ENCODE data around the gene ELOA. TPM values are rescaled to one million over a fixed set of nuclear protein-coding genes. Genes with fewer than 3 reads are reported as not detected.
A peak's percentile ranks its signal among the peaks of the same experiment; 100 is the strongest.

Gene ELOA
- 28.1 and 28.4 TPM in 2 replicates for polyA plus RNA-seq (2013)

DNA sequence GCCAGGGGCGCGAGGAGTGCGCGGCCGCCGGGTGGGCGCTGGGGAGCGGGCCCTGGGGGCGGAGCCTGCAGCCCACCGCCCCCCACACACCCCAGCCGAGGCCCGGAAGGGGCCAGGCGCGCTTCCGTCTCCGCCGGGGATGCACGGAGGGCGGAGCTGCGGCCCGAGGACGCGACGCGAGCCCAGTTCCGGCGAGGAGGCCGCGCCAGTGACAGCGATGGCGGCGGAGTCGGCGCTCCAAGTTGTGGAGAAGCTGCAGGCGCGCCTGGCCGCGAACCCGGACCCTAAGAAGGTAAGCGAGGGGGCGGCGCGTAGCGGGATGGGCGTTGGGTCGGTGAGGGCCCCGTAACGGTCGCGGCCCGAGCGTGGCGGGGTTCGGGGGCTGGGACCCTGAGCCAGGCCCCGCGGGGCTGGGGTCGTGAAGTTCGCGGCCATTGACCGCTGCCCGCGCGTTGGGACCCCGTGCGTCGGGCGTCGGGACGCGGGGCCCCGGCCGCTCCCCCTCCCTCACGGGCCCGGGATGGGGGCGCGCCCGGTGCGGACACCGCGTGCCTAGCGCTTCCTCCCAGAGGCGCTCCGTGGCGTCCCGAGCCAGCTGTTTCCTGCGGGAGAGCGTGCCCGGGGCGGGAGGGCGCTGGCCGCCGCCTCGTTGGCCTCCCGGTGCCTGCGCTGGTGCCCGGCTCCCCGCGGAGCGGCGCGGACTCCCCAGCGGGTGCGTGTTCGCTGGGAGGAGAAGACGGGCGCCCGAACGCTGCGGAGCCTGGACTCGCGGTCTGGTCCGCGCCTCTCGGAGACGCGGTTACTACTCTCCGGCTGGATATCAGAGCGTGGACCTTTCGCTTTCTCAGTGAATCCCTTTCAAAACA is at the start of gene ELOA:
ELOA (plus strand) TSS at position 185 of the 866 bp plus-strand sequence; CDS start at position 218, 33 bp downstream.
- Histone ChIP-seq H3K79me1 (ENCODE audit: low read length) (peaks cover 6% of the 10 kb centered on the region), H4K12ac (ENCODE audit: low read depth, low read length) (peak within 1 kb of the TSS; percentile 60), H2AFZ (ENCODE audit: insufficient read depth, low read length, poor library complexity) (peak within 1 kb of the TSS; percentile 89), H3K14ac (ENCODE audit: low read length) (peak within 1 kb of the TSS; percentile 74), H3K23ac (ENCODE audit: low read length) (no peak within 1 kb of the TSS), H2BK120ac (ENCODE audit: insufficient read depth, low read length, poor library complexity) (peak within 1 kb of the TSS; percentile 72), H3K79me2 (ENCODE audit: control insufficient read depth, insufficient read depth, low read length, poor library complexity) (peaks cover 14% of the 10 kb centered on the region), H4K91ac (ENCODE audit: low read depth, low read length) (peak within 1 kb of the TSS; percentile 74), H3K36me3 (ENCODE audit: control insufficient read depth in 1 of 2, insufficient read depth in 2 of 2, low read length in 2 of 2) (no peaks in the 10 kb centered on the region), H3K9ac (ENCODE audit: low read length) (peak within 1 kb of the TSS; percentile 88), H3K27ac (ENCODE audit: low read depth, low read length) (peak within 1 kb of the TSS; percentile 31), H3K4me3 (ENCODE audit: low read depth, low read length) (peak within 1 kb of the TSS; percentile 99), H3K4me1 (ENCODE audit: control insufficient read depth in 1 of 2, insufficient read depth in 2 of 2, low read length in 2 of 2) (peaks cover 4 to 9% of the 10 kb centered on the region in 2 experiments), H3K4me2 (ENCODE audit: low read length) (peak within 1 kb of the TSS; percentile 87), H3K4ac (ENCODE audit: low read depth, low read length) (peak within 1 kb of the TSS; percentile 80), H3K9me3 (ENCODE audit: insufficient read depth, low read depth, low read length) (no peaks in the 10 kb centered on the region), H4K8ac (ENCODE audit: low read depth, low read length) (peak within 1 kb of the TSS; percentile 71), H2BK12ac (ENCODE audit: low read length) (no peak within 1 kb of the TSS), H3K18ac (ENCODE audit: low read length) (peak within 1 kb of the TSS; percentile 79), H3K27me3 (ENCODE audit: insufficient read depth, low read length) (no peaks in the 10 kb centered on the region), H2BK5ac (ENCODE audit: low read depth, low read length, poor library complexity) (peak within 1 kb of the TSS; percentile 29), H2AK5ac (ENCODE audit: low read length) (no peak within 1 kb of the TSS)
- no CpG with 5 or more reads among the region's 119 CpGs for WGBS (ENCODE audit: extremely low coverage, insufficient coverage, insufficient read length)
- peak; percentile 37 to 71 for DNase-seq

DNA sequence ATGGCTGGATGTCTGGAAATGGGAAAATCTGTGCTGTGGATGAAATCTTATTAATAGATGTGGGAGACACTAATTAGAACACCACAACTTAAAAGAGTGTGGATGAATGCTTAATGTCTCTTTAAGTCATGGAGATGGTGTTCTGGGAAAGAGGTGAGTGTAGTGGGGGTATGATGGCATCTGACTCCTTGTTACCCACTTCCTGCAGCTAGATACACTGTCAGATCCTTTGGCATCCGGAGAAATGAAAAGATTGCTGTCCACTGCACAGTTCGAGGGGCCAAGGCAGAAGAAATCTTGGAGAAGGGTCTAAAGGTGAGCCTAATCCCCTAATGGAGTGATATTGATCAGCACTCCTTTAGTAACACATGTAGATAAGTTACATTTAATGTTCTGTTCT is 49.7 kb upstream of the ELOA start:
- no CpG with 5 or more reads among the region's 2 CpGs for WGBS (ENCODE audit: extremely low coverage, insufficient coverage, insufficient read length)
- peak overlapping the region; percentile 68 for H3K4me2 ChIP-seq (ENCODE audit: low read length)
- peaks cover 3 to 5% of the 10 kb centered on the region in 2 experiments for H3K4me1 ChIP-seq (ENCODE audit: control insufficient read depth in 1 of 2, insufficient read depth in 2 of 2, low read length in 2 of 2)
- no peak overlapping the region for H4K12ac ChIP-seq (ENCODE audit: low read depth, low read length)
- peaks cover 17% of the 10 kb centered on the region for H3K79me2 ChIP-seq (ENCODE audit: control insufficient read depth, insufficient read depth, low read length, poor library complexity)
- peaks cover 4% of the 10 kb centered on the region for H3K79me1 ChIP-seq (ENCODE audit: low read length)
- H3K36me3 ChIP-seq (ENCODE audit: control insufficient read depth in 1 of 2, insufficient read depth in 2 of 2, low read length in 2 of 2): peaks cover 25 to 47% of the 10 kb centered on the region in 2 experiments
- DNase-seq: no peak
- H2AFZ ChIP-seq (ENCODE audit: insufficient read depth, low read length, poor library complexity): no peak overlapping the region
- no peak overlapping the region for H2BK5ac ChIP-seq (ENCODE audit: low read depth, low read length, poor library complexity)
- H3K9ac ChIP-seq (ENCODE audit: low read length): no peak overlapping the region
- no peaks in the 10 kb centered on the region for H3K9me3 ChIP-seq (ENCODE audit: insufficient read depth, low read depth, low read length)
- H2BK120ac ChIP-seq (ENCODE audit: insufficient read depth, low read length, poor library complexity): no peak overlapping the region
- H3K23ac ChIP-seq (ENCODE audit: low read length): no peak overlapping the region
- no peak overlapping the region for H2BK12ac ChIP-seq (ENCODE audit: low read length)
- no peak overlapping the region for H3K4me3 ChIP-seq (ENCODE audit: low read depth, low read length)
- H4K91ac ChIP-seq (ENCODE audit: low read depth, low read length): no peak overlapping the region
- no peak overlapping the region for H2AK5ac ChIP-seq (ENCODE audit: low read length)
- H3K14ac ChIP-seq (ENCODE audit: low read length): no peak overlapping the region
- H3K18ac ChIP-seq (ENCODE audit: low read length): no peak overlapping the region
- H4K8ac ChIP-seq (ENCODE audit: low read depth, low read length): no peak overlapping the region
- peak overlapping the region; percentile 26 for H3K4ac ChIP-seq (ENCODE audit: low read depth, low read length)
- H3K27ac ChIP-seq (ENCODE audit: low read depth, low read length): no peak overlapping the region
- H3K27me3 ChIP-seq (ENCODE audit: insufficient read depth, low read length): no peaks in the 10 kb centered on the region

DNA sequence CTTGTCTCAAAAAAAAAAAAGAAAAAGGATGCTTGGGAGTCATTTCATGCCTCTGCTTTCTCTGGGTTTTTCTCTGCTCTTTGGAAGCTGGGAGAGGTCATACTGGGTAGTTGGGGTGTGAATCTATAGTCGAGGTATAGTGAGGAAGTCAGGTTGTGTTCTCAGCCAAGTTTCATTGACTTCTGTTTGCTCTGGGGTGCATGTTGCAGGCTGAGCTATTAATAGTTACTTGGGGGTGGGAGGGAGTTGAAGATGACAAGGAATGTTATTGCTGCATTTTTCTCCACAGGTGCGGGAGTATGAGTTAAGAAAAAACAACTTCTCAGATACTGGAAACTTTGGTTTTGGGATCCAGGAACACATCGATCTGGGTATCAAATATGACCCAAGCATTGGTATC is 48.9 kb upstream of the ELOA start:
- H3K36me3 ChIP-seq (ENCODE audit: control insufficient read depth in 1 of 2, insufficient read depth in 2 of 2, low read length in 2 of 2): peaks cover 27 to 51% of the 10 kb centered on the region in 2 experiments
- no peak overlapping the region for H2BK5ac ChIP-seq (ENCODE audit: low read depth, low read length, poor library complexity)
- H3K4ac ChIP-seq (ENCODE audit: low read depth, low read length): peak overlapping the region; percentile 65
- H2BK12ac ChIP-seq (ENCODE audit: low read length): no peak overlapping the region
- no peaks in the 10 kb centered on the region for H3K9me3 ChIP-seq (ENCODE audit: insufficient read depth, low read depth, low read length)
- no peak overlapping the region for H3K27ac ChIP-seq (ENCODE audit: low read depth, low read length)
- H2AFZ ChIP-seq (ENCODE audit: insufficient read depth, low read length, poor library complexity): no peak overlapping the region
- H4K8ac ChIP-seq (ENCODE audit: low read depth, low read length): no peak overlapping the region
- no peak overlapping the region for H3K9ac ChIP-seq (ENCODE audit: low read length)
- H3K79me1 ChIP-seq (ENCODE audit: low read length): peaks cover 4% of the 10 kb centered on the region
- no CpG with 5 or more reads among the region's 3 CpGs for WGBS (ENCODE audit: extremely low coverage, insufficient coverage, insufficient read length)
- no peak for DNase-seq
- H3K27me3 ChIP-seq (ENCODE audit: insufficient read depth, low read length): no peaks in the 10 kb centered on the region
- no peak overlapping the region for H3K4me2 ChIP-seq (ENCODE audit: low read length)
- H2AK5ac ChIP-seq (ENCODE audit: low read length): no peak overlapping the region
- H3K14ac ChIP-seq (ENCODE audit: low read length): no peak overlapping the region
- H3K4me3 ChIP-seq (ENCODE audit: low read depth, low read length): no peak overlapping the region
- peaks cover 3 to 5% of the 10 kb centered on the region in 2 experiments for H3K4me1 ChIP-seq (ENCODE audit: control insufficient read depth in 1 of 2, insufficient read depth in 2 of 2, low read length in 2 of 2)
- H3K18ac ChIP-seq (ENCODE audit: low read length): no peak overlapping the region
- no peak overlapping the region for H4K12ac ChIP-seq (ENCODE audit: low read depth, low read length)
- H3K79me2 ChIP-seq (ENCODE audit: control insufficient read depth, insufficient read depth, low read length, poor library complexity): peaks cover 17% of the 10 kb centered on the region
- no peak overlapping the region for H2BK120ac ChIP-seq (ENCODE audit: insufficient read depth, low read length, poor library complexity)
- H4K91ac ChIP-seq (ENCODE audit: low read depth, low read length): no peak overlapping the region
- H3K23ac ChIP-seq (ENCODE audit: low read length): no peak overlapping the region

GRCh38 chr1:23695667-23696066 is 47.6 kb upstream of the ELOA start:
- no peak overlapping the region for H4K12ac ChIP-seq (ENCODE audit: low read depth, low read length)
- no peak overlapping the region for H3K4me2 ChIP-seq (ENCODE audit: low read length)
- H3K14ac ChIP-seq (ENCODE audit: low read length): no peak overlapping the region
- H3K27ac ChIP-seq (ENCODE audit: low read depth, low read length): no peak overlapping the region
- peaks cover 4% of the 10 kb centered on the region for H3K79me1 ChIP-seq (ENCODE audit: low read length)
- H3K9ac ChIP-seq (ENCODE audit: low read length): peak overlapping the region; percentile 15
- no peak overlapping the region for H3K18ac ChIP-seq (ENCODE audit: low read length)
- no peak overlapping the region for H4K8ac ChIP-seq (ENCODE audit: low read depth, low read length)
- H3K79me2 ChIP-seq (ENCODE audit: control insufficient read depth, insufficient read depth, low read length, poor library complexity): peaks cover 17% of the 10 kb centered on the region
- H3K27me3 ChIP-seq (ENCODE audit: insufficient read depth, low read length): no peaks in the 10 kb centered on the region
- WGBS (ENCODE audit: extremely low coverage, insufficient coverage, insufficient read length): no CpG with 5 or more reads among the region's 3 CpGs
- no peak overlapping the region for H2AFZ ChIP-seq (ENCODE audit: insufficient read depth, low read length, poor library complexity)
- H2BK5ac ChIP-seq (ENCODE audit: low read depth, low read length, poor library complexity): no peak overlapping the region
- H3K23ac ChIP-seq (ENCODE audit: low read length): no peak overlapping the region
- H2AK5ac ChIP-seq (ENCODE audit: low read length): no peak overlapping the region
- peaks cover 3 to 5% of the 10 kb centered on the region in 2 experiments for H3K4me1 ChIP-seq (ENCODE audit: control insufficient read depth in 1 of 2, insufficient read depth in 2 of 2, low read length in 2 of 2)
- H3K9me3 ChIP-seq (ENCODE audit: insufficient read depth, low read depth, low read length): no peaks in the 10 kb centered on the region
- H2BK120ac ChIP-seq (ENCODE audit: insufficient read depth, low read length, poor library complexity): no peak overlapping the region
- H3K4me3 ChIP-seq (ENCODE audit: low read depth, low read length): no peak overlapping the region
- DNase-seq: no peak
- no peak overlapping the region for H4K91ac ChIP-seq (ENCODE audit: low read depth, low read length)
- peak overlapping the region; percentile 38 for H3K4ac ChIP-seq (ENCODE audit: low read depth, low read length)
- H2BK12ac ChIP-seq (ENCODE audit: low read length): no peak overlapping the region
- peaks cover 29 to 62% of the 10 kb centered on the region in 2 experiments for H3K36me3 ChIP-seq (ENCODE audit: control insufficient read depth in 1 of 2, insufficient read depth in 2 of 2, low read length in 2 of 2)

All from trophoblast cell (in vitro differentiated cells and primary cell).